Cardiac fibroblast (primary cell): Measurements from ENCODE around the gene SF3B2.
A peak's percentile ranks its signal among the peaks of the same experiment; 100 is the strongest.

Experiments used
- DNase-seq, 2 donors: peaks; one replicate each; pipeline versions ENCODE4 v3.0.0 to v3.0.0-alpha.2; 2010; ENCODE audit warnings: low read depth in 2 of 2
- H3K4me3 ChIP-seq, 2 donors: replicated peaks in 1 of 2; 1 replicate in 1 of 2; 2 replicates in 1 of 2; pipeline ENCODE4 v1.5.1; 2011; ENCODE audit warnings: low read depth in 2 of 2, low read length in 2 of 2, mild to moderate bottlenecking in 2 of 2, moderate library complexity in 1 of 2
- TF ChIP-seq, protein P1 (sequence below): IDR thresholded peaks from one replicate; pipeline ENCODE4 v1.5.1; 2011; ENCODE audit warnings: low read depth, mild to moderate bottlenecking, low read length, inconsistent platforms

SF3B2 gene, protein sequence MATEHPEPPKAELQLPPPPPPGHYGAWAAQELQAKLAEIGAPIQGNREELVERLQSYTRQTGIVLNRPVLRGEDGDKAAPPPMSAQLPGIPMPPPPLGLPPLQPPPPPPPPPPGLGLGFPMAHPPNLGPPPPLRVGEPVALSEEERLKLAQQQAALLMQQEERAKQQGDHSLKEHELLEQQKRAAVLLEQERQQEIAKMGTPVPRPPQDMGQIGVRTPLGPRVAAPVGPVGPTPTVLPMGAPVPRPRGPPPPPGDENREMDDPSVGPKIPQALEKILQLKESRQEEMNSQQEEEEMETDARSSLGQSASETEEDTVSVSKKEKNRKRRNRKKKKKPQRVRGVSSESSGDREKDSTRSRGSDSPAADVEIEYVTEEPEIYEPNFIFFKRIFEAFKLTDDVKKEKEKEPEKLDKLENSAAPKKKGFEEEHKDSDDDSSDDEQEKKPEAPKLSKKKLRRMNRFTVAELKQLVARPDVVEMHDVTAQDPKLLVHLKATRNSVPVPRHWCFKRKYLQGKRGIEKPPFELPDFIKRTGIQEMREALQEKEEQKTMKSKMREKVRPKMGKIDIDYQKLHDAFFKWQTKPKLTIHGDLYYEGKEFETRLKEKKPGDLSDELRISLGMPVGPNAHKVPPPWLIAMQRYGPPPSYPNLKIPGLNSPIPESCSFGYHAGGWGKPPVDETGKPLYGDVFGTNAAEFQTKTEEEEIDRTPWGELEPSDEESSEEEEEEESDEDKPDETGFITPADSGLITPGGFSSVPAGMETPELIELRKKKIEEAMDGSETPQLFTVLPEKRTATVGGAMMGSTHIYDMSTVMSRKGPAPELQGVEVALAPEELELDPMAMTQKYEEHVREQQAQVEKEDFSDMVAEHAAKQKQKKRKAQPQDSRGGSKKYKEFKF

DNA sequence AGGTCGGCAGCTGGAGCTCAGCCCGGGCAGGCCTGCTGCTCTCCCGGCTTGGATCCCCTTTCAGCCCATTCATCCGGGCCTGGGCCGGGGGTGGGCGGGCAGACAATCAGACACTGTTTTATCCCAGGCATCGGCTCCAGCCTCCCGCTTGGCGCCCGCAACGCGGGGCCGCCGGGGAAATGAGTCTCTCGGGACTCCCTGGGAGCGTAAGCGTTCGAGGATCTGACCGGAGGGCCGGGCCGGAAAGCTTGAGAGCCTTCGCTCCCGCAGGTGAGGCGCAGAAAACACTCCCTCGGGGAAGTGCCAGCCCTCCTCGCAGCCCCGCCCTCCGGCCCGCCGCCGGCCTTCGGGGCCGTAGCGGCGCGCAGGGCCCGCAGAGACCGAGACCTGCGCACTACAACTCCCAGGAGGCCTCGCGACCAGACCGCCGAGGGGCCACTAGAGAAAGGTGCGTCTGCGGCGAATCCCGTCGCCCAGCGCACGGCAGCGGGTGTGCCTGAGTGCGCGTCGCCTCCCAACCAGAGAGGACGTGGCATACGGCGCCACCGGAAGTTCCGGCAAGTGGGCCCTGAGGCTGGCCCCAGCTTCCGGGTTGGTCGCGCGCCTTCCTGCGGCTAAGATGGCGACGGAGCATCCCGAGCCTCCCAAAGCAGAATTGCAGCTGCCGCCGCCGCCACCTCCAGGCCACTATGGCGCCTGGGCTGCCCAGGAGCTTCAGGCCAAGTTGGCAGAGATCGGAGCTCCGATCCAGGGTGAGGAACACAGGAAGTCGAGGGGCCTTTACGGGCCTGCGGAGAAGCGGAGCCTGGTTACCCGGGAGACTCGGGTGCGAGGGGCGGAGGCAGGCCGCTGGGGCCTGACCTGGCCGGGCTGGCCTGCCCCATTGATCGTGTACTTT lies at the start of gene SF3B2:
Gene SF3B2, plus strand, starts transcription at position 599 of the 898 bp plus-strand sequence. Its CDS starts 21 bp downstream, at position 620.
- TF ChIP-seq, protein P1, sequence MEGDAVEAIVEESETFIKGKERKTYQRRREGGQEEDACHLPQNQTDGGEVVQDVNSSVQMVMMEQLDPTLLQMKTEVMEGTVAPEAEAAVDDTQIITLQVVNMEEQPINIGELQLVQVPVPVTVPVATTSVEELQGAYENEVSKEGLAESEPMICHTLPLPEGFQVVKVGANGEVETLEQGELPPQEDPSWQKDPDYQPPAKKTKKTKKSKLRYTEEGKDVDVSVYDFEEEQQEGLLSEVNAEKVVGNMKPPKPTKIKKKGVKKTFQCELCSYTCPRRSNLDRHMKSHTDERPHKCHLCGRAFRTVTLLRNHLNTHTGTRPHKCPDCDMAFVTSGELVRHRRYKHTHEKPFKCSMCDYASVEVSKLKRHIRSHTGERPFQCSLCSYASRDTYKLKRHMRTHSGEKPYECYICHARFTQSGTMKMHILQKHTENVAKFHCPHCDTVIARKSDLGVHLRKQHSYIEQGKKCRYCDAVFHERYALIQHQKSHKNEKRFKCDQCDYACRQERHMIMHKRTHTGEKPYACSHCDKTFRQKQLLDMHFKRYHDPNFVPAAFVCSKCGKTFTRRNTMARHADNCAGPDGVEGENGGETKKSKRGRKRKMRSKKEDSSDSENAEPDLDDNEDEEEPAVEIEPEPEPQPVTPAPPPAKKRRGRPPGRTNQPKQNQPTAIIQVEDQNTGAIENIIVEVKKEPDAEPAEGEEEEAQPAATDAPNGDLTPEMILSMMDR, result no peak
- peak; percentile 98 to 99 for DNase-seq
- H3K4me3 ChIP-seq, result peak within 1 kb of the TSS; percentile 92 to 95

DNA sequence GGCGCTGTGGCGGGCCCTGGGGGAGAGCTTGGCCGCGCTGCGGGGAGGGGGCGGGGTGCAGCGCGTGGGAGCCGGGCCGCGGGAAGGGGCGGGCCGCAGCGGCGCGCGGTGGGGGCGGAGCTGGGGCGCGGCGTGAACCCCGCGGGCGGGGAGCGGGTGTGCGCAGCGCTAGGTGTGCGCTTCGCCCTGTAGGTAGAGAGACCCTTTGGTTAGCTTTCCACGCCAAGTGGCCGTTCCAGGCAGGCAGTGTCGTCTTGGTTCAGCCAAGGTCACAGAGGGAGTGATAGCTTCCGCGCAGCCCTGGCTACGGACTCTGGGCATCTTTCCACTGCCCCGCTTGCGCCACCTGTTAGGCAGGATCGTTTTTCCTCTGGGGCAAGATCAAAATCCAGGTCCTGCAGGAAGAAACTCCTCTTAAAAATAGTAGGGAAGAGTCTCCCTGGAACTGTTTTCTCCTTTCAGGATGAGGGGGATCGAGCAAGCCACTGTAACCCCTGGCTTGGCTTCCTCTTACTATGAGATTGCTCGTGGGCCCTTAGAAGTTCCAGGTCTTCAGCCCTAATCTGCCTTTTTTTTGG lies 49.4 kb upstream of the SF3B2 start:
- peak; percentile 45 to 46 for DNase-seq
- peak overlapping the region; percentile 67 to 91 for H3K4me3 ChIP-seq
- TF ChIP-seq, protein P1, result peak; percentile 21

DNA sequence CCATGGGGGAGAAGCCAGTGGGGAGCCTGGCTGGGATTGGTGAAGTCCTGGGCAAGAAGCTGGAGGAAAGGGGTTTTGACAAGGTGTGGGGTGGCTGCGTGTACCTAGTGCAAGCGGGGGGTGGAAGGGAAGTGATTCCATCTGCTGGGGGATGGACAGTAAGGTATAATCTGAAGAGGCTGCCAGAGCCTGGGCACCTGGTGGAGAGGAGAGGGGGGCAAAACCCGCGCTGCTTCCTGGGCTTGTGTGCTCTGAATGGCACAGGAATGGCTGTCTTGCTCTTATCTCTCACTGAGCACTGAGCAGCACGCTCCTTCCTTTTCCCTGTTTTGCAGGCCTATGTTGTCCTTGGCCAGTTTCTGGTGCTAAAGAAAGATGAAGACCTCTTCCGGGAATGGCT lies 48.9 kb upstream of the SF3B2 start:
- TF ChIP-seq, protein P1, result no peak
- no peak for DNase-seq
- H3K4me3 ChIP-seq, result peak overlapping the region; percentile 67 to 91

DNA sequence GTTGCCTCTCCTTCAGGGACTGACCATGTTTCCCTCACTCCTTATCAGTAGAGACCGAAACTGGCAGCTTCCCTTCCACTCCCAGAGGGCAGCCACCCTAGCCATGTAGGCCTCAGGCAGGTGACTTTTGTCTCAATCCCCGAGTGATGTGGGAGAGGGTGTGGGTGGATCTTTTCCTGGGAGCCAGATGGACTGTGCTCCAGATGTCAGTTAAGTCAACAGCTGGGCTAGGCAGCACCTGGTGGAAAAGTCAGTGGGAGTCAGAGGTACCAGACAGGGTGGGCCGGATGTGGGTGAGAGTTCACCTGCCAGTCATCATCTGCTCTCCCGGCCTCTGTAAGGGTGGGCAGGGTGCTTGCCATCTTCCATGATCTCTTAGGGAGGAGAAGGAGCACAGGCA lies 48.0 kb upstream of the SF3B2 start:
- no peak for DNase-seq
- no peak overlapping the region for H3K4me3 ChIP-seq
- TF ChIP-seq, protein P1, result no peak

DNA sequence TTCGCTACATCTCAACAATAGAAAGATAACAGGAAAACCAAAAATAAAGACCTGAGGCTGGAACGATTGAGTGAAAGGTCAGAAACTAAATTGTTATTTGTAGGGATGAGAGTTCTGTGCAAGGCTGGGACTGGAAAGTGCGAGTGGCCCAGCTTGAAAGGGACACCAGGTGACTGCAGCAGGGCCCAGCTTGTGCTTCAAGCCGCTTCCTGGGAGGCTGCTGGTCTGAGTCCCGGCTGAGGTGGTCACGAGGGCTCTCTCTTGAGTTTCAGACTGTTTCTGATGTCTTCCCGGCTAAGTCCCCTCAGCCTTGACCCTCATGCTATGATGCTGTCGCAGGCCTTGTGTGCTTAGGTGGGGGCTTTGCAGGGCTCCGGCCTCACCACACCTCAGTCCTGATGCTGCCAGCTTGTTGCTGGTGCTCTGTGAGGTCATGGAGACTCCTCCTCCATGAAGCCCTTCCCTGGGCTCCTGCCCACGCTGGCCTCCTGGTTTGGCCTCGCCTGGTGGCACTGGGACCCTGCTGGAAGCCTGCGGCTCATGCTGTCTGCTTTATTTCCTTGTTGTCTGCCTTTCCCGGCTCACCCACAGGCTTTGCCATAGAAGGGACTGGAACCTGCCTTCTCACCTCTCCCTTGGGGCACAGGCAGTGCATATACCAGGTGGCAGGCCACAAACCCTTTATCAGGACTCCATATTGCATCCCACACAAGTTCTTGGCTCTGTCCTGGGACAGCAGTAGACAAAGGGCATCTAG lies 45.9 kb upstream of the SF3B2 start:
- no peak for DNase-seq
- no peak overlapping the region for H3K4me3 ChIP-seq
- TF ChIP-seq, protein P1, result no peak

DNA sequence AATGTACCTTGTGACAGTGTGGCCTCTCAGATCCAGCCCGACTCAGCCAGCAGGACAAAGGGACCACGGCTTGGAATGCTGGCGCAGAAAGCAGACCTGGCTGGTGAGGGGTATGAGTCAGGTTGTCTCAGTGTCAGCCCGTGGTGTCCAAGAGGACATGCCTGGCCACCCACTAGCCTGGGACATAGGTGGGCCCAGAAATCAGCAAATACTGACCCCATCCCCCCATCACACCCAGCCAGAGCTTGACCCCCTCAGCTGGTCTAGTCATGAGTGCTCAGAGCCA lies 45.3 kb upstream of the SF3B2 start:
- no peak for DNase-seq
- TF ChIP-seq, protein P1, result no peak

More for the DNA sequence above, 45.3 kb upstream of the SF3B2 start:
- no peak overlapping the region for H3K4me3 ChIP-seq
